Naive B cell (primary cell): ENCODE data around the gene ALS2CL. TPM values are rescaled to one million over a fixed set of nuclear protein-coding genes. Genes with fewer than 3 reads are reported as not detected.

ENCODE experiments used
- ATAC-seq, 2 donors: fragments of 150-1000 bp; cut with Tn5 transposase; 2 replicates each; pipeline ENCODE4 v1.10.0; 2021; ENCODE audit warnings: low read depth in 2 of 2, mild to moderate bottlenecking in 2 of 2, moderate library complexity in 2 of 2
- DNase-seq: peaks from one replicate; pipeline ENCODE4 v3.0.0; 2022
- H3K27ac Mint-ChIP-seq, 6 donors: one replicate each; pipeline ENCODE4 v1.8.0; 2020 to 2022; ENCODE audit warnings: mild to moderate bottlenecking in 6 of 6, mixed read lengths in 6 of 6, moderate library complexity in 5 of 6, inconsistent platforms in 2 of 6
- H3K27me3 Mint-ChIP-seq, 3 donors: one replicate each; pipeline ENCODE4 v1.8.0; 2021 to 2022; ENCODE audit warnings: mixed read lengths in 3 of 3, mild to moderate bottlenecking in 1 of 3
- H3K36me3 Mint-ChIP-seq, 2 donors: one replicate each; pipeline ENCODE4 v1.8.0; 2020 to 2022; ENCODE audit warnings: mixed read lengths in 2 of 2, inconsistent platforms in 1 of 2, mild to moderate bottlenecking in 1 of 2
- H3K4me1 Mint-ChIP-seq, 3 donors: one replicate each; pipeline ENCODE4 v1.8.0; 2020 to 2022; ENCODE audit warnings: mixed read lengths in 3 of 3, inconsistent platforms in 1 of 3, mild to moderate bottlenecking in 1 of 3, moderate library complexity in 1 of 3
- H3K4me3 Mint-ChIP-seq, 8 donors: one replicate each; pipeline ENCODE4 v1.8.0; 2020 to 2022; ENCODE audit warnings: mild to moderate bottlenecking in 8 of 8, mixed read lengths in 8 of 8, moderate library complexity in 8 of 8, inconsistent platforms in 2 of 8
- H3K9me3 Mint-ChIP-seq, 7 donors: one replicate each; pipeline ENCODE4 v1.8.0; 2020 to 2022; ENCODE audit warnings: mixed read lengths in 7 of 7, mild to moderate bottlenecking in 5 of 7, inconsistent platforms in 2 of 7, moderate library complexity in 1 of 7
- polyA plus RNA-seq, 6 donors: library from polyadenylated mRNA; unstranded; fragments of 300-500 nt; fragmentation: Illumina TruSeq; gene quantifications; one replicate each; pipeline ENCODE4 v1.2.3, GENCODE V29; 2021; ENCODE audit warnings: low read depth in 6 of 6

ALS2CL gene
- polyA plus RNA-seq, 6 donors from 2014 or later = not detected

GRCh38 chr3:46690798-46691197, 2.7 kb downstream of the ALS2CL start:
- H3K4me3 Mint-ChIP-seq = no peak overlapping the region
- ATAC-seq (no peak), DNase-seq (no peak)
- H3K9me3 Mint-ChIP-seq = no peaks in the 10 kb centered on the region
- no peaks in the 10 kb centered on the region for H3K36me3 Mint-ChIP-seq
- H3K27me3 Mint-ChIP-seq = peaks cover 4 to 38% (median 37%) of the 10 kb centered on the region in 3 donors
- peaks cover 20 to 35% (median 23%) of the 10 kb centered on the region in 3 donors for H3K4me1 Mint-ChIP-seq
- no peak overlapping the region for H3K27ac Mint-ChIP-seq

DNA sequence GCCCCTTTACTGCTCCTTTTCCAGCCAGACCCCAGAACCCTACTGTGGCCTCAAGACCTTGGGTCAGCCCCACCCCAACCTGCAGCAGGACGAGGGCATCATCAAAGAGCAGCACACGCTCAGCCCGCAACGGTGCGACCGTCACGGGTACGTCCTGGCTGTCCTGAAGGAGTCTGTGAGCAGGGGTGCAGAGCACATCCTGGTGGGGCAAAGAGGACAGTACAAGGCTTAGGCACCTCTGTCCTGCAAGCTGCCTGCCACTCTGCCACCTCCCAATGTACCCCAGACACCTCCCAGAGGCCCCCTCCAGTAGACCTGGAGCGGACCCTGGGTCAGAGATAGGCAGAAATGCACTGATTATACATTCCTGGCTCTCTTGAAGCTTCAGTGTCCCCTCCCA, 8.0 kb downstream of the ALS2CL start:
- peak overlapping the region in 1 of 8 donors; percentile 47 for H3K4me3 Mint-ChIP-seq
- peaks cover 0 to 2% (median 0%) of the 10 kb centered on the region in 3 donors for H3K4me1 Mint-ChIP-seq
- DNase-seq (no peak), ATAC-seq (no peak)
- H3K27me3 Mint-ChIP-seq = peaks cover 4 to 17% (median 13%) of the 10 kb centered on the region in 3 donors
- H3K9me3 Mint-ChIP-seq = no peaks in the 10 kb centered on the region
- no peak overlapping the region for H3K27ac Mint-ChIP-seq
- no peaks in the 10 kb centered on the region for H3K36me3 Mint-ChIP-seq

DNA sequence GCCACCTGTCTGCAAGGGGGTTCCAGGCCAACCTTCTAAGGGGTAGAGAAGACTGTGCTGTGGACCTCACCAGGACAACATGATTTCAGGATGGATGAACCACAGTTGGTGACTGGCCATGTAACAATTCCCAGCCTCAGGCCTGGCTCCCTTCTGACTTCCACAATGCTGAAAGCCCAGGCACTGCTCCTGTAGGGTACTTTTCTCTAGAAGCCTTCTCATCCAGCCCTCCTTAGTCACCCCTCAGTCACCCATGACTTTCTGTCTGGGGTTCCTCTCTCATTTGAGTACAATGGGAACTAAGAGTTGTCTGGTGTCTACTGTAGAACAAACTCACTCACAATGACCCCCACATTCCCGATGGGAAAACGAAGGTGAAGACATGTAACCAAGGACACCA, 8.6 kb downstream of the ALS2CL start:
- Mint-ChIP-seq H3K27ac (peak overlapping the region in 1 of 6 donors; percentile 51), H3K27me3 (peaks cover 2 to 14% (median 8%) of the 10 kb centered on the region in 3 donors), H3K4me1 (peaks cover 0 to 2% (median 0%) of the 10 kb centered on the region in 3 donors), H3K9me3 (no peaks in the 10 kb centered on the region), H3K4me3 (no peak overlapping the region), H3K36me3 (no peaks in the 10 kb centered on the region)
- no peak for DNase-seq
- no peak for ATAC-seq

GRCh38 chr3:46682974-46683373, 10.5 kb downstream of the ALS2CL start:
- H3K27ac Mint-ChIP-seq = no peak overlapping the region

DNA sequence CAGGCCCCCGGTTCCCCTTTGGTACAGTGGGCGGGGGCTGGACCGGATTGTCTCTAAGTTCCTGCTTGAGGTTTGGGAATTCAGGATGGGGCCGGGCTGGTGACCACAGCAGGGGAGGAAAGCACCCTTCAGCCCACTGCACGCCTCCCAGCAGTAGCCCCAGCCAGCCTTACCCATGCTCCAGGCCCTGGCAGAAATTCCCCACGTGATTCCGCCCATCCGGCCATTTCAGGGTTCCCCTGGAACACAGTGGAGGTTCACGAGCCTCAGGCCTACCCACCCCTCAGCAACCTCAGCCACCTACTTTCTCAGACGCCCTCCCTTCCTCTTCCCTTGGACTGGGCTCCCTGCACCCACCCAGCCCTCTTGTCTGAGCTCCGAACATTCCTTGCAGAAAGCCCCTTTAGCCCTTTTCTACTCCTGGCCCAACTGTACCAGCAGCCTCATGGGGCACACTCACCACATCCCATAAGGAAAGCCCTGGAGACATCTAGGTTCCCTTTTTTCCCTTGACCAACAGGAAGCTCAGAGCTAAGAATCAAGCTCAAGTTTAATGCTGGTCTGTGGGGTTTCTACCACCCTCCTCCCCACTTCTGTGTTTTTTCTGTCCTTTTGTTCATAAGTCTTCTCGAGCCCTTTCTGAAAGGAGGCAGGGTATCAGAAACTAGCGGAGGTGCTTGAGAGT, 11.5 kb downstream of the ALS2CL start:
- Mint-ChIP-seq H3K4me3 (no peak overlapping the region), H3K4me1 (peaks cover 0 to 2% (median 0%) of the 10 kb centered on the region in 3 donors), H3K9me3 (no peaks in the 10 kb centered on the region), H3K27ac (peak overlapping the region in 1 of 6 donors; percentile 32), H3K27me3 (peaks cover 0 to 8% (median 4%) of the 10 kb centered on the region in 3 donors), H3K36me3 (no peaks in the 10 kb centered on the region)
- DNase-seq (no peak), ATAC-seq (no peak)

More at GRCh38 chr3:46682974-46683373, 10.5 kb downstream of the ALS2CL start:
- Mint-ChIP-seq H3K4me3 (no peak overlapping the region), H3K9me3 (no peaks in the 10 kb centered on the region), H3K36me3 (no peaks in the 10 kb centered on the region), H3K4me1 (peaks cover 0 to 2% (median 0%) of the 10 kb centered on the region in 3 donors), H3K27me3 (peaks cover 0 to 8% (median 4%) of the 10 kb centered on the region in 3 donors)
- DNase-seq (no peak), ATAC-seq (no peak)

DNA sequence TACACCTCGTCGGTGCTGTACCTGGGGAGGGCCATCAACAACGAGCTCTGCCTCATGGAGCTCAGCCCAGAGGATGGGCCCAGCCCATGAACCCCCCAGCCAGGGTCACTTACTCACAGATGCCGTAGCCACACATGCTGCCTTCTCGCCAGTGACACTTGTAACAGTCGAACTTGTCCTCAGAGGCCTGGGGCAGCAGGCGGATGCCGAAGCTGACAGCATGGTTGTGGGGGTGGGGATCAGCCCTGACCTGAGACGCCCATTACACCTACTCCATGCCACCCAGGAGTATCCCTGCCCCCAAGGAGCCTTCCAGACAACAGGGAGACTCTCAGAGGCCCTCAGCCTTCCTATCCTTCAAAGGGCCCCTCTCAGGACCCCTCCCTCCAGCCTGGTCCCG, 12.1 kb downstream of the ALS2CL start:
- H3K4me3 Mint-ChIP-seq = no peak overlapping the region
- ATAC-seq (no peak), DNase-seq (no peak)
- H3K9me3 Mint-ChIP-seq = no peaks in the 10 kb centered on the region
- no peaks in the 10 kb centered on the region for H3K36me3 Mint-ChIP-seq
- H3K27ac Mint-ChIP-seq = no peak overlapping the region
- peaks cover 0 to 2% (median 0%) of the 10 kb centered on the region in 3 donors for H3K4me1 Mint-ChIP-seq
- peaks cover 0 to 8% (median 4%) of the 10 kb centered on the region in 3 donors for H3K27me3 Mint-ChIP-seq

DNA sequence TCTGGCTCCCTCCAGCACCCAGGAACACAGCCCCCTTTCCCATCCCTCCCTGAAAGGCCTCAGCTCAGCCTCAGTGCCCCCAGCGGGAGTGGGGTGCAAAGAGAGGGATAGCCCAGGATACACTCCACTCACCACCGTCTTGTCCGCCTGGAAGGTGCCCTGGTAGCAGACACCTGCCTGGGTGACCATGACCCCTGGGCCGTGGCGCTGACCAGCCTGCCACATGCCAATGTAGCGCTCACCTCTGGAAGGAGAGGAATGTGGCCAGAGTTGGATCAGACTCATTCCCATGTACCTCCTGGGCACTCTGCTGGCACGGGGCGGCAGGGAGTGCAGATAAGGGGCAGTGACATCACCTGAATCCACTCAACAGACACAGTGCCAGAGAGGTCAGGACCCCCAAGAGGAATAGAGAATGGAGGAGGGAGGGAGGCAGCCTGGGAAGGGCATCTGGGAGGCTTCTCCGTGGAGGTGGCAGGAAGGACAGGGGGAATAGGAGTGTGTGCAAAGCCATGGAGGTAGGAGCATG, 13.1 kb downstream of the ALS2CL start:
- peak overlapping the region in 1 of 6 donors; percentile 39 for H3K27ac Mint-ChIP-seq
- H3K36me3 Mint-ChIP-seq = no peaks in the 10 kb centered on the region
- H3K9me3 Mint-ChIP-seq = no peaks in the 10 kb centered on the region
- peaks cover 0 to 2% (median 0%) of the 10 kb centered on the region in 3 donors for H3K4me1 Mint-ChIP-seq
- DNase-seq (no peak), ATAC-seq (no peak)
- no peak overlapping the region for H3K4me3 Mint-ChIP-seq
- H3K27me3 Mint-ChIP-seq = peaks cover 0 to 8% (median 4%) of the 10 kb centered on the region in 3 donors

DNA sequence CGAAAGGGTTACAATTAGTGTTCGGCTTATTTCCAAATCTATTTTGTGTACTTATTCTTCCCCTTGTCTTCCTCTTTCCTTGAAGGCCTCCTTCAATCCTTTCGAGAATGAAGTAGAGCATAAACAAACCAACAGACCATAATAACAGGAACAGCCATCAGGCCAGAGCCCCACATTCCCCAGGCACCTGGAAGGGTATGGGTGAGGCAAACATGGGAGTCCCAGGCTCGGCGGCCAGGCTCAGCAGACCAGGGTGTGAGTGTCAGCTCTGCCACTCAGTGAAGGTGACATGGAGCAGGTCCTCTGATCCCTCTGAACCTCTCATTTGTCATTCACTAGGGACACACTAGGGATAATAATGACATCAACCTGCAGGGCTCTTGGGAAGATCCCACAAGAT, 13.8 kb downstream of the ALS2CL start:
- peaks cover 0 to 2% (median 0%) of the 10 kb centered on the region in 3 donors for H3K4me1 Mint-ChIP-seq
- H3K27me3 Mint-ChIP-seq = peaks cover 0 to 8% (median 4%) of the 10 kb centered on the region in 3 donors
- H3K36me3 Mint-ChIP-seq = no peaks in the 10 kb centered on the region
- H3K27ac Mint-ChIP-seq = peak overlapping the region in 2 of 6 donors; percentile 47 to 65
- ATAC-seq = no peak
- no peak for DNase-seq
- no peaks in the 10 kb centered on the region for H3K9me3 Mint-ChIP-seq
- H3K4me3 Mint-ChIP-seq = no peak overlapping the region

DNA sequence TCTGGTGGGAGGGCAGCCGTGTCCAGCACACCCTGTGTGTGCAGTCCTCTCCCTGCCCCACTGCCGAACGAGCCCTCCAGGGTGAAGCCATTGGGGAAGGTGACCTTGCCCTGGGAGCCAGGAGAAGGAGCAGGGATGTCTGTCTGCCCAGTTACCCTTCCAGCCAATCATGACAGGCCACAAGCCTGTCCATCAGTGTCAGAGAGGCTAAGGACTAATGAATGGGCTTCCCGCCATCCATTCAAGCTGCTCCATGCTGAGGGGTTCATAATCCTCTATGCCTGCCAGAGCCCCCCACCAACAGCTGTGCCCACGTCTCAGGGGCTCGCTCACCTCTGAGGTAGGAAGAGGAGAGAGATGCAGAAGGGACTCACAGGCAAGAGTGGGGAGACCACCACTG, 15.2 kb downstream of the ALS2CL start:
- peaks cover 0 to 14% (median 10%) of the 10 kb centered on the region in 3 donors for H3K27me3 Mint-ChIP-seq
- H3K4me1 Mint-ChIP-seq = peaks cover 0 to 2% (median 0%) of the 10 kb centered on the region in 3 donors
- H3K9me3 Mint-ChIP-seq = no peaks in the 10 kb centered on the region
- no peak for DNase-seq
- H3K36me3 Mint-ChIP-seq = no peaks in the 10 kb centered on the region
- no peak overlapping the region for H3K4me3 Mint-ChIP-seq
- no peak for ATAC-seq
- H3K27ac Mint-ChIP-seq = no peak overlapping the region

DNA sequence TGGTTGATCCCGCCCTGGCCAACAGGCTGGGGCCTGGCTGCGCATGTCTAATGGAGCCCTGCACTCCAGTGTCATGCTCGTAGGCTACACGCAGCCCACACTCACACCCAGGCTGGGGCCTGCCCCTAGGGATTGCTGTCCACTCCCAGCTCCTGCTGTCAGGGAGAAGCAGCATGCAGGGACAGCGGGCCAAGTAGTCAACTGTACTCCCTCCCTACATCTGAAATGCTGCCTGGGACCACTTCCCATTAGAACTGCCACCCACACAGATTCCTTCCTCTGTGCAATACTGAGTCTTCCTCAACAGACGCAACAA, 16.1 kb downstream of the ALS2CL start:
- no peak for ATAC-seq
- Mint-ChIP-seq H3K36me3 (no peaks in the 10 kb centered on the region), H3K27ac (no peak overlapping the region), H3K4me3 (no peak overlapping the region), H3K4me1 (peaks cover 0 to 2% (median 0%) of the 10 kb centered on the region in 3 donors), H3K27me3 (peaks cover 0 to 15% (median 11%) of the 10 kb centered on the region in 3 donors), H3K9me3 (no peaks in the 10 kb centered on the region)
- no peak for DNase-seq

- Mint-ChIP-seq H3K36me3 (no peaks in the 10 kb centered on the region), H3K4me3 (peak overlapping the region in 1 of 8 donors; percentile 35), H3K27me3 (peaks cover 0 to 15% (median 11%) of the 10 kb centered on the region in 3 donors), H3K4me1 (no peaks in the 10 kb centered on the region), H3K27ac (no peak overlapping the region), H3K9me3 (no peaks in the 10 kb centered on the region)
- ATAC-seq (no peak), DNase-seq (no peak)
These were observed 16.7 kb downstream of the ALS2CL start for GRCh38 chr3:46676601-46677410.

DNA sequence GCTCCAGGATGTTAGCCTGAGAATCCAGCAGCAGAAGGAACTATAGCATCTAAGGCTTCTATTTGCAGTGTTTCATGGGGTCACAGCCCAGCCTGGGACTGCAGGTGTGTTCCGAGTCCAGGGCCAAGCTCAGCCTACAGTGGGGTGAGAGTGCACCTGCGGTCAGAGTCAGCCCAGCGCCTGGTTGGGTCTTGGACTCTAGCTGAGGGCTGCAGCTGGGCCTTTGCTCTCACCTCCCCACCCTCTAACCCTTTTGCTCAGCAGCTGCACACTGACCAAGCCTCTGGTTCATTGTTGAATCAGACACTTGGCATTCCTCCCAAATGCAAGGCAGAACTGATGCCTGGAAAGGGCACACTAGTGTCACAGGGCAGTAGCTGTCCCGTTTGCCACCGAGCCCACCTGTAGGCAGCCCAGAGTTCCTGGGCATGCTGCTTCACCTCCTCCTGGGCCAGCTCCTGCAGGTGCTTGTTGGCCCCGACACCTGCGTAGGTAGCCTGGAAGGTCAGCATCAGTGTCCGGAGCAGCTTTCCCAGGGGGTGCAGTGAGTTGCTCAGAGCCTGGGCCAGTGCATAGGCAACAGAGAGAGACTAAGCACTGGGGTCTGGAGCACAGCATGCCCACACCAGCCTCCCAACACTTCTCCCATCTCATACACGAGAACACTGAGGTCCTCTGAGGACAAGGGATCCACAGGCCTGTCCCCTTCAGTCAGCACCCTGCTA, 17.5 kb downstream of the ALS2CL start:
- ATAC-seq = no peak
- no peaks in the 10 kb centered on the region for H3K4me1 Mint-ChIP-seq
- H3K36me3 Mint-ChIP-seq = no peaks in the 10 kb centered on the region
- DNase-seq = no peak
- H3K9me3 Mint-ChIP-seq = no peaks in the 10 kb centered on the region
- no peak overlapping the region for H3K4me3 Mint-ChIP-seq
- no peak overlapping the region for H3K27ac Mint-ChIP-seq
- peaks cover 0 to 15% (median 11%) of the 10 kb centered on the region in 3 donors for H3K27me3 Mint-ChIP-seq

DNA sequence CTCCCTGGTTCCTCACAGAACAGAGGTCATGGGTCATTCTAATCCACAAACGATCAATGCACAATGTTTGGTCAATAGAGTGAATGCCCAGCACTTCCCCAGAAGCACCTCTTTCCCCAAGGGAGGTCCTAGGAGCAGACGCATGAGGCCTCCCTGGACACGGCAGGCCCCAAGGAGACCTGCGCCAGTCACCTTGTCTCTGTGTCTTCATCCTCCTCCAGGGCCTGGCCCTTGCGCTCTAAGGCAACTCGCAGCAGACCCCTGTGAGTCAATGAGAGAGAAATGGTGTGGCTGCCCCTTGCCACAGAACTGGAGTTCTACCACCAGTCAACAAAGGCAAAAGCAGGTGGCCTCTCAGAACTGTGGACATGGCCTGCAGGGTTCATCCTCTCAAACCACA, 18.1 kb downstream of the ALS2CL start:
- Mint-ChIP-seq H3K4me1 (no peaks in the 10 kb centered on the region), H3K4me3 (no peak overlapping the region), H3K36me3 (no peaks in the 10 kb centered on the region), H3K9me3 (no peaks in the 10 kb centered on the region), H3K27ac (no peak overlapping the region), H3K27me3 (peaks cover 0 to 11% (median 10%) of the 10 kb centered on the region in 3 donors)
- ATAC-seq = no peak
- no peak for DNase-seq
